HG02943 (cell line): Measurements from ENCODE around the gene PUSL1.

ENCODE experiments used
- ATAC-seq: cut with Tn5 transposase; IDR thresholded peaks from one replicate; pipeline ENCODE4 v1.9.1; 2021; ENCODE audit warnings: mild to moderate bottlenecking, low read depth, moderate library complexity; ENCODE audit not compliant: unreplicated experiment

PUSL1 gene

DNA sequence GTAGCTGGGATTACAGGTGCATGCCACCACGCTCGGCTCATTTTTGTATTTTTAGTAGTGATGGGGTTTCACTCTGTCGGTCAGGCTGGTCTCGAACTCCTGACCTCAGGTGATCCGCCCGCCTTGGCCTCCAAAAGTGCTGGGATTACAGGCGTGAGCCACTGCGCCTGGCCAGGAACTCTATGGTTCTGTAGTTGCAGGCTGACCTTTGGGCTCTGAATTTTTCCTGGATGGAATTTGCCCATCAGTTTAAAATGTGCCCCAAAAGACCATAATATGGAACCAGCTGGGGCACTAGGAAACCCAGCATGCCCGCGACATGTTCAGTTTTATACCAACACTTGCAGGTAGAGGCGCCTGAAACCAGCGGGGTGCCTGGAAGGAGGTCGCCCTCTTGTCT is 29.8 kb upstream of the PUSL1 start:
- ATAC-seq: no peak

- no peak for ATAC-seq
These were observed 29.4 kb upstream of the PUSL1 start for GRCh38 chr1:1279028-1279427.

DNA sequence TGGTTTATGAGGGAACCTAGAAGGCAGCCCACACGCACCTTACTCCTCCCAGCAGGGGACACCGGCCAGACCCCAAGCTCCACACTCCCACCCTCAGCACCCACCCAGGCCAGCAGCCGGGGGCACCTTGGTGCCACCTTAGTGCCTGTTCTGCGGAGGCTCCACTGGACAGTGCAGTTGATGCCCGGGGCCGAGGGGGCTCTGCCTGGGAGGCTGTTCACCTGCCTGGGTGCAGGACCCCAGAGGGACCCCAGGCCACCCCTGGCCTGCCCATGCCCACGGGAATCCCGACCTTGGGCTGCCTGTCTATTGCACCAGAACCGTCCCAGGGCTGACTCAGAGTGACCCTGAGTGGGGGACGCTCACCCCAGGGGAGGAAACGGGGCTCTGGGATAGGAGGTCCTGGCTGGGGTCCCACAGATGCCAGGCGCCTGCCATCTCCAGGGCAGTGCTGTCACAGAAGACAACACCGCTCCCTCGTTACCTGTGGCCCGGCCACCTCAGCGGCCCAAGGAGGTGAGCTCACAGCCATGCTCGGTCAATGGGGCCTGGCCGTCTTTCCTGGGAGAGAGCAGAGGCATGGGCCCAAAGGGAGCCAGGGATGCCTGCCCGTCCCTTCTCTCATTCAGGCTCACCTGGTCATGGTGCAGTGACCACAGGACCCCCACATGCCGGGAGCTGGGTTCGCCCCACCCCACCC is 27.5 kb upstream of the PUSL1 start:
- ATAC-seq: no peak

GRCh38 chr1:1281533-1282321 is 26.7 kb upstream of the PUSL1 start:
- ATAC-seq: no peak

GRCh38 chr1:1282998-1283397 is 25.4 kb upstream of the PUSL1 start:
- no peak for ATAC-seq

DNA sequence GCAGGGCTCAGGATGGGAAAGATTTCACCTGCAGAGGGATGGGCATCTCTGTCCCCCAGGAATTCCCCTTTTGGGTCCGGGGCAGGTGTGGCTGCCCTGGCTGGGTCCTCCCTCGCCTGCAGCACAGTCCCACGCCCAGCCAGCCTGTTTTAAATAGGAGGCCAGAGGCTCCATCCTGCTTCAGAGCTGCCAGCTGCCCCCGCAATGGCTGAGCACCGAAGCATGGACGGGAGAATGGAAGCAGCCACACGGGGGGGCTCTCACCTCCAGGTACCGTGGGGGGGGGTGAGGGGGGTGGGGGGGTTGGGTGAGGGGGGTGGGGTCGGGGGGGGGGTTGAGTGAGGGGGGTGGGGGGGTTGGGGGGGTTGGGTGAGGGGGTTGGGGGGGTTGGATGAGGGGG is 24.6 kb upstream of the PUSL1 start:
- ATAC-seq: no peak

GRCh38 chr1:1284221-1285101 is 23.9 kb upstream of the PUSL1 start:
- ATAC-seq: no peak

GRCh38 chr1:1285102-1285571 is 23.3 kb upstream of the PUSL1 start:
- no peak for ATAC-seq

- no peak for ATAC-seq
These were observed 22.6 kb upstream of the PUSL1 start for GRCh38 chr1:1285611-1286311.

GRCh38 chr1:1286313-1287261 is 21.8 kb upstream of the PUSL1 start:
- no peak for ATAC-seq

DNA sequence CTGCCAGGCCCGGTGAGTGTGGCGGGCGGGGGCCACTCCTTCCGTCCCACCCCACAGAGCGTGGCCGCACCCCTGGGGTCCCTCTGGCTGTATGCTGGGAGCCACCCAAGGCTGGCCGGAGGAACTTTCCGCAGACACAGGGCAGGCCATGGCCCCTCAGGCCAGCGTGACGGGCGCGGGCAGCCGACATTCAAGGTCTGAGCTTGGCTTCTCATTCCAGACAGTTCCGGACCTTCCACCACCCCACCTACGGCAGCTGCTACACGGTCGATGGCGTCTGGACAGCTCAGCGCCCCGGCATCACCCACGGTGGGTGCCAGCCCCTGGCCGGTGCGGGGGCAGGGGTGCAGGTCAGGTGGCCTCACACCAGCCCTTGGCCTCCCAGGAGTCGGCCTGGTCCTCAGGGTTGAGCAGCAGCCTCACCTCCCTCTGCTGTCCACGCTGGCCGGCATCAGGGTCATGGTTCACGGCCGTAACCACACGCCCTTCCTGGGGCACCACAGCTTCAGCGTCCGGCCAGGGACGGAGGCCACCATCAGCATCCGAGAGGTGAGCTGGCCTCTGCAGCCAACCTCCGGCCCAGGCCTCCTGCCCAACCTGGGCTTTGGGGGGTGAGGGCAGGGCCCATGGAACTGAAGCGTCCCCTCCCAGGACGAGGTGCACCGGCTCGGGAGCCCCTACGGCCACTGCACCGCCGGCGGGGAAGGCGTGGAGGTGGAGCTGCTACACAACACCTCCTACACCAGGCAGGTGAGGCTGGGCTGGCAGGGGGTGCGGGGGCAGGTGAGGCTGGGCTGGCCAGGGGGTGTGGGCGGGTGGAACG is 20.9 kb upstream of the PUSL1 start:
- no peak for ATAC-seq

- no peak for ATAC-seq
These were observed 18.1 kb upstream of the PUSL1 start for GRCh38 chr1:1290238-1290731.

DNA sequence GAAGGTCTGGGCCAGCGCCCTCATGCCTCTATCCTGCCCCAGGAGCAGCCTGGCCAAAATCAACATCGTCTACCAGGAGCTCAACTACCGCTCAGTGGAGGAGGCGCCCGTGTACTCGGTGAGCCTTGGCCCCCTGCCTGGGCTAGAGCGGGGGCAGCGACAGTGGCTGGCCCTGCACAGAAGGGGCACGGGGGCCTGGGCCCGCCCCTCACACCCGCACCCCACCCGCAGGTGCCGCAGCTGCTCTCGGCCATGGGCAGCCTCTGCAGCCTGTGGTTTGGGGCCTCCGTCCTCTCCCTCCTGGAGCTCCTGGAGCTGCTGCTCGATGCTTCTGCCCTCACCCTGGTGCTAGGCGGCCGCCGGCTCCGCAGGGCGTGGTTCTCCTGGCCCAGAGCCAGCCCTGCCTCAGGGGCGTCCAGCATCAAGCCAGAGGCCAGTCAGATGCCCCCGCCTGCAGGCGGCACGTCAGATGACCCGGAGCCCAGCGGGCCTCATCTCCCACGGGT is 17.3 kb upstream of the PUSL1 start:
- no peak for ATAC-seq

- ATAC-seq: no peak
These were observed 16.6 kb upstream of the PUSL1 start for GRCh38 chr1:1291548-1292441.

DNA sequence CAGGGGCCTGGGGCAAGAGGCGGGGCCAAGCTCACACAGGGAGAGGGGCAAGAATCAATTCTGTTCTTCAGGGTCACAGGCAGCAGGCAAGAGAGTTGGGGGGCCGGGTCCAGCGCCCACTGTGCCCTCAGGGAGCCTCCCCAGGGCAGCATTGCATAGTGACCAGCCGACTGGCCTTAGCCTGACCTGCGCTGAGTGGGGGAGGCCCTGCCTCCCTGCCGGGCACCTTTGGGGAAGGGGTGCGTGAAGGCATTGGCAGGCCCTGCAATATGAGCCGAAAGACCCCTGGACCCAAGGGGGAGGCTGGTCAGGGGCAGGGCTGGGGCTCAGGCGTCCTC is 16.0 kb upstream of the PUSL1 start:
- no peak for ATAC-seq

DNA sequence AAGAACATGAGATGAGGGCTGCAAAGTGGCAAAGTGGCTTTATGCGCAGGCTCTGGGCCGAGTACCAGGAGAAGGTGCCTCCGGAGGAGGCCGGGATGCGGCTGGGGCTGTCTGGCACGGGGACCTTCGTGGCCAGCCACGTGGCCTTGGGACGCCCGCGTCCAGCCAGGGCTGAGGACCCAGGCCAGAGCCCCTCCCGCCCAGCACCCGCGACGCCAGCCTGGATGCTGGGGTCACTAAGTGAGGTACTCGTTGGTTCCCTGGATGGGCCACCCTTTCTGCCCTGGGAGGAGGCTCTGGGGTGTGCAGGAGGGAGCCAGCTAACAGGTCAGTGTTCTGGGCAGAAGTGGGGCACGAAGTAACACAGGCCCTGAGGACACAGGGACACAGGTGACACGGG is 15.5 kb upstream of the PUSL1 start:
- ATAC-seq: no peak
